Loucy (cell line): Measurements from ENCODE around the gene LRRC26.

Experiments used
- EZH2phosphoT487 ChIP-seq: fragments of 200-600 bp; IDR thresholded peaks from 2 replicates; pipeline ENCODE4 v1.6.1; 2018; ENCODE audit warnings: antibody characterized with exemption, mild to moderate bottlenecking, moderate library complexity, borderline replicate concordance
- TF ChIP-seq, protein P1 (sequence below): fragments of 200-600 bp; sonication (generic); conservative IDR thresholded peaks from 2 replicates; pipeline ENCODE4 v1.5.1; 2014; ENCODE audit warnings: mild to moderate bottlenecking, antibody characterized with exemption, low read length

DNA sequence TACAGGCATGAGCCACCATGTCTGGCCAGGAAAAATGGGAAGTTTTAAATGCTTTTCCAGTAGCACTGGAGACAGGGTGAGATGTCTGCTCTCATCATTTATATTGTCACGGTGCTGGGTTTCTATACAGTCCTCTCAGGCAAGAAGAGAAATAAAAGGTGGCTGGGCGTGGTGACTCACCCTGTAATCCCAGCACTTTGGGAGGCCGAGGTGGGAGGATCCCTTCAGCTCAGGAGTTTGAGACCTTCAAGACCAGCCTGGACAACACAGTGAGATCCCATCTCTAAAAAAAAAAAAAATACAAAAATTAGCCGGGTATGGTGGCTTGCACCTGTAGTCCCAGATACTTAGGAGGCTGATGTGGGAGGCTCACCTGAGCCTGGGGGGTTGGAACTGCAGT is 35.7 kb downstream of the LRRC26 start:
- TF ChIP-seq, protein P1, sequence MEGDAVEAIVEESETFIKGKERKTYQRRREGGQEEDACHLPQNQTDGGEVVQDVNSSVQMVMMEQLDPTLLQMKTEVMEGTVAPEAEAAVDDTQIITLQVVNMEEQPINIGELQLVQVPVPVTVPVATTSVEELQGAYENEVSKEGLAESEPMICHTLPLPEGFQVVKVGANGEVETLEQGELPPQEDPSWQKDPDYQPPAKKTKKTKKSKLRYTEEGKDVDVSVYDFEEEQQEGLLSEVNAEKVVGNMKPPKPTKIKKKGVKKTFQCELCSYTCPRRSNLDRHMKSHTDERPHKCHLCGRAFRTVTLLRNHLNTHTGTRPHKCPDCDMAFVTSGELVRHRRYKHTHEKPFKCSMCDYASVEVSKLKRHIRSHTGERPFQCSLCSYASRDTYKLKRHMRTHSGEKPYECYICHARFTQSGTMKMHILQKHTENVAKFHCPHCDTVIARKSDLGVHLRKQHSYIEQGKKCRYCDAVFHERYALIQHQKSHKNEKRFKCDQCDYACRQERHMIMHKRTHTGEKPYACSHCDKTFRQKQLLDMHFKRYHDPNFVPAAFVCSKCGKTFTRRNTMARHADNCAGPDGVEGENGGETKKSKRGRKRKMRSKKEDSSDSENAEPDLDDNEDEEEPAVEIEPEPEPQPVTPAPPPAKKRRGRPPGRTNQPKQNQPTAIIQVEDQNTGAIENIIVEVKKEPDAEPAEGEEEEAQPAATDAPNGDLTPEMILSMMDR, result no peak
- TF ChIP-seq EZH2phosphoT487, result no peak
